GM18520 (cell line): Measurements from ENCODE around the gene CYB561D1.
A peak's percentile ranks its signal among the peaks of the same experiment; 100 is the strongest.

Experiments
- ATAC-seq: cut with Tn5 transposase; IDR thresholded peaks from one replicate; pipeline ENCODE4 v1.9.1; 2021; ENCODE audit not compliant: unreplicated experiment

The CYB561D1 gene

GRCh38 chr1:109479901-109480300 is 14.0 kb upstream of the CYB561D1 start:
- ATAC-seq = no peak

DNA sequence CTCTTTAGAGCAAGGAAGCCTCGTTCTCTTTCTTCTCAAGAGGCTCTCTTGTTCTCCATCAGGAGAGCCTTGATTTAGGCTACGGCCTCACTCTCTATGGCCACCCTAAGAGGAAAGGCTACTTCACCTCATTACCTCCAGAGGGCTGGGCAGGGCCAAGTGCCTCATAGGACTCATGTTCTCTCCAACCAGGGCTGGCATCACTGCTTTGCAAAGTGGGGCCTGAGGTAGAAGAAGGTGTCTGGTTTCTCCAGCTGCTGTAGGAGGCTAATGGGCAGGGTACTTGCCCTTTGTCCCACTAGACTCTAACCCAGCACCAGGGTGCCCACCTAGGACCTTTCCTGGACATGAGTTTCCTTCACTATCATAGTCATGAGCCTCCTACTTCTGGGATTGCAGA is 12.2 kb upstream of the CYB561D1 start:
- no peak for ATAC-seq

GRCh38 chr1:109482242-109482641 is 11.7 kb upstream of the CYB561D1 start:
- ATAC-seq = no peak

DNA sequence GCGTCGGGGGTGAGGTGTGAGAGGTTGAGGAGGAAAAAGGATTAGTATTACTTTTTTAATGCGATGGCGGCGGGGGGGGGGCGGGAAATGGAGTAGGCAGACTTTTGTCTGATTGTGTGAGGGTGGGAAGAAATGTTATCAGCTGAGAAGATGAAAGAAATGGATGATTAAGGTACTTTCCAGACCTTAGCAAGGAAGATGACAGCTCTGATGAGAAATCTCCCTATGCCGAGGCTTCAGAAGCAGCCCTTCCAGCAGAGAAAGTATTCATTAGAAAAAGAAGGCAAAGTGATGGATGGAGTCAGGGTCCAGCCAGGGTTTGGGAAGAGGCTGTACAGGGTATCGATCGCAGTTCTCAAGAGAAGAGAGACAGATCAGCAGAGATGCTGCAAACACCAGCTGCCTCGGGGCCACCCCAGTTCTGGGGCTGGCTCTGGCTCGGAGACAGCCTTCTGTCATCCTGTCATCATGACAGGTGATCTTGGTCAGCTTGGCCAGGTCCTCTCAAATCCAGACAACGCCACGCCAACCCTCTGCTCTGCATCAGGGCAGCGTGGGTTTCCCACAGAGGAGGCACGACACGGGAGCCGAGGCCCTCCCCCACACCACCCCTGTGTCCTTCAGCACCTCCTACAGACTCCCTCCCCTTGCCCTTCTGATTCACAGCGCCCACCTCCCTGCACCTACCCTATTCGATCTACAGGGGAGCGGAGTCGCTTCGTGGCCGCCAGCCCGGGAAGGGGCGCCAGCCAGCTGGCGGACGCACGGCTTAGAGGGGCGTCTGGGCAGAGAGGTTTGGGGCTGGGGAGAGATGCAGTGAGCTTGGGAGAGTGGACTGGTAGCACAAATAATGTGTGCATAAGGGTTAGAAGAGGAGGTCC is 10.9 kb upstream of the CYB561D1 start:
- ATAC-seq = peak; percentile 11

DNA sequence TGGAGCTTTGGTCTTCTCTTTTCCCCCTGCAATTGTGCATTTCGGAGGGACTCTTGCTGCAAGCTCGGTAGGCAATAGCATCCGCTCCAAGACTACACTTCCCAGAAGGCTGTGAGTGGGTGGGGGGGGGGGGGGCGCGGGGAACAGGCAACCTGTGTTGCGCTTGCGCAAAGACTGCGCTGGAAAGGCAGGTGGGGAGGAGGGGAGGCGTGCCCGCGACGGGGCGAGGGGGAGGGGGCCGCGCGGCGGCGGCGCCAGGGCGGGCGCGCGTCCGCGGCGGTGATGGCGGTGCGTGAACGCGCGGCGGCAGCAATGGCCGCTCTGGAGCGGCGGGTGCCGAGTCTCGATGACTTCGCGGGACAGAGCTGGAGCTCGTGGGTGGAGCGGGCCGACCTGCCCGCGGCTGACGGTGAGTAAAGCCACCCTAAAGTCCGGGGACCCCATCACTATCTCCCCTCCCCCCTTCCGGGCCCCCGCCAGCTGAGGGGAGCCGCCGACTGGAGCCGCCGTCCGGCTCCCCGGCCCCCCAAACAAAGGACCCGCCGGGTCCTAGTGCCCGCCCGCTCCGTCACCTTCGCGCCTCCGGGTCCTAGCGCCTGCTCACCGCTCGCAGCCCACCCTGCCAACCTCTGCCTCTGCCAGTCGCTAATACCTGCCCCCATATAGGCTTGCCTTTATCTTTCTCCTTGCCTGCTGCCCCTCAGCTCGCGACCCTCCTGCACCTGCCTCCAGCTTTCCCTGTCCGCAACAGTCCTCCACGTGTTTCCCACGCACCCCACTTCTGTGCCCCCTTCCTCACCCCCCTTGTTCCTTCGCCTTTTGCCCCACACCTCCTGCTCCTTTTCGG is 10.0 kb upstream of the CYB561D1 start, which contains the start of gene ATXN7L2:
TSS of gene ATXN7L2 (plus strand) at position 234 of the 847 bp plus-strand sequence. CDS start at position 283, 49 bp downstream.
- peak; percentile 73 for ATAC-seq

GRCh38 chr1:109484519-109484975 is 9.3 kb upstream of the CYB561D1 start:
- ATAC-seq = no peak

DNA sequence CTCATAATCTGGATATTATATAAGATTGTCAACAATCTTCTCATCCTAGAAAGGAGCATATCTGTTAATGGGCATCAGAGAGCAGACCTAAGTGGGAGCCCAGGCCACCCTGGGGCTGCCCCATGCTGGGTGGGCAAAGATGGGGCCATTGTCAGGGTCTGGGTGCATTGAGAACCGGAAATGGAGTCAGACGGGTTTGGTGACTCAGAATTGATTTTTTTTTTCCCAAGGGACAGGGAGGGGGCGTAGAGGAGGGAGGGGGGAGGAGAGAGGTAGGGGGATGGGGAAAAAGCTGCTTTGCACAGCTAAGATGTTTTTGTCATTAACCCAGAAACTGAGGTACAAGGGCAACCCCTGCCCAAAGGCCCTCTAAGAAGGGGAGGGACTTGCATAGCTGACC is 8.9 kb upstream of the CYB561D1 start:
- no peak for ATAC-seq

DNA sequence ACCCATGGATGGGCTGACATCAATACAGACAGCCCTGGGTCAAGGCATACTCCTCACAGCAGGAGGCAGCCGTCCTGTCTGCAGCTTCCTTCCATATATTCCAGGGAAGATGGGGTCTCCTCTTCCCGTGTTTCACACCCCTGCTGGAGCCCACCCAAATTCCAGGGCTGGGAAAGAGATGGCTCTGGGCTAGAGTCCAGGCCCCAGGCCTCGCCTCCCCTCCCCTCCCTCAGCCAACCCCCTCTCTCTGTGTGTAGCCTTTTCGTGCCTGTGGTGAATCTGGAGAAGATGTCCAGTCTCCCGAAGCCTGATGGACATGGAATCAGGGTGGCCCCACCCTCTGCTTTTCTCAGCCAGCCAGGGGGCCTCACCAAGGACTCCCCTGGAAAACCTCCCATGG is 6.6 kb upstream of the CYB561D1 start:
- ATAC-seq = no peak

DNA sequence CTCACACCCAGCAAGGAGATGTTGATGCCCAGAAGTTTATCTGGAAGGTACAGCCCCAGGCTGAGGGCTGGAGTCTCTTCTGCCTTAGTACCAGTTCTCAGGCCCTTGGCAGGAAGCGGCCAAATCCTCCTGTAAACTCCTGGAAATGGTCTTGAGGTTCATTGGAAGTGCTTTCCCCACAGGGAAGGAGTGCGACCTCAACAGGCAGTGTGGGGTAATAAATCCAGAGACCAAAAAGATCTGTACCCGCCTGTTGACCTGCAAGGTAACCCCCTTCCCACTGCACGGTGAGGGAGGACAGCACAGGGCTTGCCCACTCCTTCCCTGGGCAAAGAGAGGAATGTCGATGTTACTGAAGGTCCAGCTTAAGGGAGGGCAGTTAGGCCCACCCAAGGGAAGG is 5.7 kb upstream of the CYB561D1 start:
- ATAC-seq = no peak

GRCh38 chr1:109488696-109489095 is 5.2 kb upstream of the CYB561D1 start:
- ATAC-seq = no peak

DNA sequence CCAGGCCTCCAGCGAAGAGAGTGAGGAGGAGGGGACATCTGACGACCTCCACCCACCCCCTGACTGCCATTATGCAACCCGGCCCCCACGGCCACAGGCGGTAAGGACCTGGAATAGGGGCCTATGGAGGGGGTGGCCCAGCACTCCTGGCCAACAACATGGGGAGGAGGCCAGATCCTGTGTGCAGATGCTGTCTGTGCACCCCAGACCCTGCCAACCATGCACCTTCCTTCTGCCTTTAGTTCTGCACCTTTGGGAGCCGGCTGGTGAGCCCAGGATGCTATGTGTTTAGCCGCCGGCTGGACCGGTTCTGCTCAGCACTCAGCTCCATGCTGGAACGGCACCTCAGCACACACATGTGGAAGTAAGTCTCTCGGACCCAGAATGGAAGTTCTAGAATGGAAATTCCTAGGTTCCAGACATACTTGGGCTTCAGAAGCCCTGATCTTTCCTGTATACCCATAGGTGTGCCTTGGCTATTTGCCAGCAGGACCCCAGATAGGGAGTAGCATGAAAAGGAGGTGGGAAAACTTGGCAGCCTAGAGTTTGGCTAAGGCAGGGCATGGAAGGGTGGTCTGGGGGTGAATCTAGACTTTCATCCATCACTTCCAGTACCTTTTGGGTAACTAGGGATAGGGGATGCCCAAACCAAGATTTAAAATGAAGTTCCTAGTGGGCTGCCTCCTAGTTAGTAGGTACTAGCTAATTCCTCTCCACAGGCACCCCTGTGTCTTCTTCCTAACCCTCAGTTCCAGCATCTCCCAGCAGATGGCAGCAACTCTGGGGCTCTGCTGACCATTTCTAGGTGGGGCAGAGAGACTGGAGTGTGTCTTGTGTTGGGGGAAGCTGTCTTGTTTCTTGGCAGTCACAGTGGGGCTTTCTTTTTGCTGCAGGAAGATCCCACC is 3.6 kb upstream of the CYB561D1 start:
- no peak for ATAC-seq

DNA sequence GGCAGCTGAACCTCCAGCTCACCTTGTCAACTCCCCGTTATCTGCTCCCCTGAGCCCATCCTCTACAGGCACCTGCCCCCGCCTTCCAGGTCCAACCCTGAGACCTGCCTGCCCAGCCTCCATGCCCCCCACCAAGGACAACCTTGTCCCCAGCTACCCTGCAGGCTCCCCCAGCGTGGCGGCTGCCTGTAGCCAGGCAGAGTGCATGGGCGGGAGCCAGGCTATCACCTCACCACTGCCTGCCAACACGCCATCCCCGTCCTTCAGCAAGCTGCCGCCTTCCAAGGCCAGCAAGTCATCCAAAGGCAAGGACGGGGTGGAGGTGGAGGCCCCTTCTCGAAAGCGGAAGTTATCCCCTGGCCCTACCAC is 3.0 kb upstream of the CYB561D1 start:
- ATAC-seq = no peak

GRCh38 chr1:109491372-109491771 is 2.5 kb upstream of the CYB561D1 start:
- no peak for ATAC-seq

GRCh38 chr1:109492779-109493178 is 1.1 kb upstream of the CYB561D1 start:
- no peak for ATAC-seq

GRCh38 chr1:109493227-109493626 is 667 bp upstream of the CYB561D1 start:
- no peak for ATAC-seq

GRCh38 chr1:109495738-109496137 is 1.8 kb downstream of the CYB561D1 start:
- ATAC-seq = no peak

DNA sequence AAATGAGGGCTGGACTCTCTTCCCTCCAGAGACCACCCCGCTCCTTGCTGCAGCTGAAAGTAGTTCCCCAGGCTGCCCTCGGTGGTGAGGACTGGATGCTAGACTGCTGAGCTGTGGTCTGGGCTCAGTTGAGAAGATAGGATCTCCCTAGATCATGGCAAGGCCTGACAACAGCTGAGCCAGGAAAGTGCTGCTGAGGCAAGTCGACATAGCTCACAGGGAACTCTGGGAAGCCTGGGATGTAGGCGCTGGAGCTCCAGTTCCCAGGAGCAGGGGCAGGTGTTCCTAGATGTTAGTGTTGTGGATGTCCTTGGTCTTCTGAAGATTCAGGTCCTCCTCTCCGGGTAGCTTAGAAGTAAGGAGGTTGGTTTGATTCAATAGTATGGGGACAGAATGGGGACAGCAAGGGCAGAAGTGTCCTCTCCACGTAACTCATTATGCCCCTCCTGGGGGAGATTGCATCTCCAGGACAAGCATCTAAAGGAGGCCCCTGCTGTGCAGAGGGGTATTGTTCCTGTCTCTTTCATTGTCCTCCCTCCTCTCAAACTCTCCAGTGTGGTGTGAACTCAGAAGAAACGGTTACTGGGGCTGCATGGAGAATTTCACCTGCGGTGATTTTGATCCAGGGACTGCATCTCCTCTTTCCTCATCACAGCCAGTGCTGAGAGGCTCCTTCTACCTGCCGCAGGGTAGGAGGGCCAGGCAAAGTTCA is 3.7 kb downstream of the CYB561D1 start:
- ATAC-seq = no peak

- ATAC-seq = no peak
Measured at GRCh38 chr1:109498161-109498801, 4.4 kb downstream of the CYB561D1 start.

- ATAC-seq = no peak
Measured at GRCh38 chr1:109499081-109499480, 5.2 kb downstream of the CYB561D1 start.
